ENCODE data around the gene MRPS22. TPM values are rescaled to one million over a fixed set of nuclear protein-coding genes. Genes with fewer than 3 reads are reported as not detected.
"Not testable (repeated sequence)": the region's sequence is repeated elsewhere in the genome, so short reads cannot be mapped to it uniquely, and the experiment has no call there.

MRPS22 gene
- total RNA-seq, 2 donors from 2014 or later = 31.8 to 41.6 TPM

GRCh38 chr3:139329364-139329850, 14.4 kb upstream of the MRPS22 start:
- H3K4me3 Mint-ChIP-seq = peak overlapping the region; percentile 69
- H3K9me3 ChIP-seq (ENCODE audit: control insufficient read depth, low read length, poor library complexity, severe bottlenecking) = no peaks in the 10 kb centered on the region
- peaks cover 11% of the 10 kb centered on the region for H3K4me1 Mint-ChIP-seq
- no peaks in the 10 kb centered on the region for H3K36me3 Mint-ChIP-seq (ENCODE audit: low read depth)
- ATAC-seq = peak; percentile 98
- DNase-seq = peak; percentile 74 to 85 (median 80)
- peaks cover 37% of the 10 kb centered on the region for H3K27me3 Mint-ChIP-seq
- no peak overlapping the region for H3K27ac Mint-ChIP-seq

- DNase-seq (no peak), ATAC-seq (no peak)
- Mint-ChIP-seq H3K4me1 (peaks cover 11% of the 10 kb centered on the region), H3K36me3 (ENCODE audit: low read depth) (no peaks in the 10 kb centered on the region), H3K27me3 (peaks cover 41% of the 10 kb centered on the region), H3K4me3 (no peak overlapping the region), H3K27ac (no peak overlapping the region)
- H3K9me3 ChIP-seq (ENCODE audit: control insufficient read depth, low read length, poor library complexity, severe bottlenecking) = no peaks in the 10 kb centered on the region
Observed at GRCh38 chr3:139332092-139332491, 11.7 kb upstream of the MRPS22 start.

- H3K4me3 Mint-ChIP-seq; H3K4me1 Mint-ChIP-seq; ATAC-seq; H3K27ac Mint-ChIP-seq; H3K36me3 Mint-ChIP-seq (ENCODE audit: low read depth); DNase-seq; H3K9me3 ChIP-seq (ENCODE audit: control insufficient read depth, low read length, poor library complexity, severe bottlenecking): not testable (repeated sequence)
- H3K27me3 Mint-ChIP-seq = peaks cover 49% of the 10 kb centered on the region
Observed at GRCh38 chr3:139334675-139335074, 9.1 kb upstream of the MRPS22 start.

- H3K27ac Mint-ChIP-seq = no peak overlapping the region
- H3K27me3 Mint-ChIP-seq = peaks cover 28% of the 10 kb centered on the region
- no peak overlapping the region for H3K4me3 Mint-ChIP-seq
- no peak for DNase-seq
- no peaks in the 10 kb centered on the region for H3K4me1 Mint-ChIP-seq
- no peak for ATAC-seq
- peaks cover 5% of the 10 kb centered on the region for H3K36me3 Mint-ChIP-seq (ENCODE audit: low read depth)
- H3K9me3 ChIP-seq (ENCODE audit: control insufficient read depth, low read length, poor library complexity, severe bottlenecking) = no peaks in the 10 kb centered on the region
Observed at GRCh38 chr3:139338405-139338804, 5.4 kb upstream of the MRPS22 start.

- Mint-ChIP-seq H3K27me3 (peaks cover 22% of the 10 kb centered on the region), H3K4me3 (no peak overlapping the region), H3K4me1 (no peaks in the 10 kb centered on the region), H3K27ac (no peak overlapping the region), H3K36me3 (ENCODE audit: low read depth) (peaks cover 5% of the 10 kb centered on the region)
- DNase-seq = no peak
- ATAC-seq = no peak
- H3K9me3 ChIP-seq (ENCODE audit: control insufficient read depth, low read length, poor library complexity, severe bottlenecking) = no peaks in the 10 kb centered on the region
Observed at GRCh38 chr3:139339219-139339906, 4.5 kb upstream of the MRPS22 start.

- peaks cover 22% of the 10 kb centered on the region for H3K27me3 Mint-ChIP-seq
- H3K4me3 Mint-ChIP-seq = no peak overlapping the region
- ATAC-seq = no peak
Observed at GRCh38 chr3:139340784-139341183, 3.0 kb upstream of the MRPS22 start.

GRCh38 chr3:139342054-139342453, 1.8 kb upstream of the MRPS22 start:
- no peak overlapping the region for H3K27ac Mint-ChIP-seq
- DNase-seq (no peak), ATAC-seq (no peak)
- H3K27me3 Mint-ChIP-seq = peaks cover 19% of the 10 kb centered on the region
- no peaks in the 10 kb centered on the region for H3K9me3 ChIP-seq (ENCODE audit: control insufficient read depth, low read length, poor library complexity, severe bottlenecking)
- no peak overlapping the region for H3K4me3 Mint-ChIP-seq
- H3K36me3 Mint-ChIP-seq (ENCODE audit: low read depth) = peaks cover 5% of the 10 kb centered on the region
- no peaks in the 10 kb centered on the region for H3K4me1 Mint-ChIP-seq

More at GRCh38 chr3:139340784-139341183, 3.0 kb upstream of the MRPS22 start:
- no peak for DNase-seq
- Mint-ChIP-seq H3K36me3 (ENCODE audit: low read depth) (peaks cover 5% of the 10 kb centered on the region), H3K27ac (no peak overlapping the region), H3K4me1 (no peaks in the 10 kb centered on the region)
- H3K9me3 ChIP-seq (ENCODE audit: control insufficient read depth, low read length, poor library complexity, severe bottlenecking) = no peaks in the 10 kb centered on the region

GRCh38 chr3:139346771-139347170, 3.0 kb downstream of the MRPS22 start:
- Mint-ChIP-seq H3K27ac (no peak overlapping the region), H3K27me3 (no peaks in the 10 kb centered on the region), H3K36me3 (ENCODE audit: low read depth) (peaks cover 8% of the 10 kb centered on the region), H3K4me3 (no peak overlapping the region), H3K4me1 (peaks cover 3% of the 10 kb centered on the region)
- DNase-seq = no peak
- ATAC-seq = no peak
- H3K9me3 ChIP-seq (ENCODE audit: control insufficient read depth, low read length, poor library complexity, severe bottlenecking) = no peaks in the 10 kb centered on the region

GRCh38 chr3:139353920-139354556, 10.2 kb downstream of the MRPS22 start:
- DNase-seq (no peak), ATAC-seq (no peak)
- H3K27me3 Mint-ChIP-seq = no peaks in the 10 kb centered on the region
- no peaks in the 10 kb centered on the region for H3K9me3 ChIP-seq (ENCODE audit: control insufficient read depth, low read length, poor library complexity, severe bottlenecking)
- H3K4me3 Mint-ChIP-seq = no peak overlapping the region
- H3K4me1 Mint-ChIP-seq = peaks cover 4% of the 10 kb centered on the region
- H3K36me3 Mint-ChIP-seq (ENCODE audit: low read depth) = peaks cover 10% of the 10 kb centered on the region
- no peak overlapping the region for H3K27ac Mint-ChIP-seq

- H3K27me3 Mint-ChIP-seq = no peaks in the 10 kb centered on the region
- peaks cover 4% of the 10 kb centered on the region for H3K4me1 Mint-ChIP-seq
- H3K27ac Mint-ChIP-seq = no peak overlapping the region
- no peak for DNase-seq
- H3K4me3 Mint-ChIP-seq = no peak overlapping the region
- H3K36me3 Mint-ChIP-seq (ENCODE audit: low read depth) = peaks cover 10% of the 10 kb centered on the region
- ATAC-seq = no peak
- H3K9me3 ChIP-seq (ENCODE audit: control insufficient read depth, low read length, poor library complexity, severe bottlenecking) = no peaks in the 10 kb centered on the region
Observed at GRCh38 chr3:139354661-139355060, 10.8 kb downstream of the MRPS22 start.

- DNase-seq (no peak), ATAC-seq (no peak)
- peaks cover 12% of the 10 kb centered on the region for H3K36me3 Mint-ChIP-seq (ENCODE audit: low read depth)
- peaks cover 4% of the 10 kb centered on the region for H3K4me1 Mint-ChIP-seq
- peak overlapping the region; percentile 72 for H3K27ac Mint-ChIP-seq
- H3K9me3 ChIP-seq (ENCODE audit: control insufficient read depth, low read length, poor library complexity, severe bottlenecking) = no peaks in the 10 kb centered on the region
- H3K27me3 Mint-ChIP-seq = no peaks in the 10 kb centered on the region
- no peak overlapping the region for H3K4me3 Mint-ChIP-seq
Observed at GRCh38 chr3:139355476-139355875, 11.7 kb downstream of the MRPS22 start.

GRCh38 chr3:139355891-139356290, 12.1 kb downstream of the MRPS22 start:
- Mint-ChIP-seq H3K4me3 (no peak overlapping the region), H3K4me1 (peaks cover 4% of the 10 kb centered on the region), H3K27me3 (no peaks in the 10 kb centered on the region), H3K27ac (peak overlapping the region; percentile 72), H3K36me3 (ENCODE audit: low read depth) (peaks cover 12% of the 10 kb centered on the region)
- ATAC-seq (no peak), DNase-seq (no peak)
- no peaks in the 10 kb centered on the region for H3K9me3 ChIP-seq (ENCODE audit: control insufficient read depth, low read length, poor library complexity, severe bottlenecking)

GRCh38 chr3:139357899-139358298, 14.1 kb downstream of the MRPS22 start:
- H3K9me3 ChIP-seq (ENCODE audit: control insufficient read depth, low read length, poor library complexity, severe bottlenecking) = no peaks in the 10 kb centered on the region
- H3K4me1 Mint-ChIP-seq = peaks cover 2% of the 10 kb centered on the region
- peaks cover 8% of the 10 kb centered on the region for H3K36me3 Mint-ChIP-seq (ENCODE audit: low read depth)
- DNase-seq (no peak), ATAC-seq (no peak)
- no peaks in the 10 kb centered on the region for H3K27me3 Mint-ChIP-seq
- H3K27ac Mint-ChIP-seq = peak overlapping the region; percentile 79
- peak overlapping the region; percentile 31 for H3K4me3 Mint-ChIP-seq

Data from T-helper 17 cell (primary cell).